GM23338 (cell line): ENCODE data around the gene C11orf42.

Experiments
- CREB1 ChIP-seq: fragments of 250-450 bp; sonication (Bioruptor Pico); IDR thresholded peaks from 2 replicates; pipeline ENCODE4 v1.5.0; 2020; ENCODE audit warnings: low read depth, mild to moderate bottlenecking, moderate library complexity
- EZH2 ChIP-seq: fragments of 200-600 bp; sonication (generic); IDR thresholded peaks from one replicate; pipeline ENCODE4 v1.8.0; 2017; ENCODE audit warnings: antibody characterized with exemption, mild to moderate bottlenecking, low read depth; ENCODE audit not compliant: unreplicated experiment
- EZH2phosphoT487 ChIP-seq: fragments of 200-600 bp; sonication (generic); IDR thresholded peaks from one replicate; pipeline ENCODE4 v1.8.1; 2018; ENCODE audit warnings: antibody characterized with exemption; ENCODE audit not compliant: unreplicated experiment
- JUNB ChIP-seq: IDR thresholded peaks from one replicate; pipeline ENCODE4 v1.6.1; 2016; ENCODE audit warnings: antibody characterized with exemption; ENCODE audit not compliant: unreplicated experiment
- NANOG ChIP-seq: IDR thresholded peaks from 2 replicates; pipeline ENCODE4 v1.6.1; 2016; ENCODE audit warnings: antibody characterized with exemption, borderline replicate concordance
- POLR2AphosphoS5 ChIP-seq: IDR thresholded peaks from 2 replicates; pipeline ENCODE4 v1.6.1; 2016; ENCODE audit warnings: antibody characterized with exemption, low read depth
- STAT1 ChIP-seq: IDR thresholded peaks from one replicate; pipeline ENCODE4 v1.6.1; 2016; ENCODE audit warnings: antibody characterized with exemption; ENCODE audit not compliant: unreplicated experiment
- ZNF114 ChIP-seq: fragments of 250-450 bp; sonication (Bioruptor Pico); IDR thresholded peaks from 2 replicates; pipeline ENCODE4 v1.5.0; 2020; ENCODE audit warnings: mild to moderate bottlenecking, moderate library complexity
- ZNF331 ChIP-seq: fragments of 250-450 bp; sonication (Bioruptor Pico); IDR thresholded peaks from 2 replicates; pipeline ENCODE4 v1.5.0; 2020; ENCODE audit warnings: low read depth, mild to moderate bottlenecking, moderate library complexity
- TF ChIP-seq, protein P1 (sequence below), 2 experiments: fragments of 200-600 bp in 1 of 2; sonication (generic) in 1 of 2; conservative IDR thresholded peaks; 2 replicates each; pipeline versions ENCODE4 v1.5.1 to v1.6.1; 2016 to 2017; ENCODE audit warnings: antibody characterized with exemption in 2 of 2, low read depth in 2 of 2, mild to moderate bottlenecking in 2 of 2, moderate library complexity in 1 of 2
- TF ChIP-seq, protein P2 (sequence below): IDR thresholded peaks from one replicate; pipeline ENCODE4 v1.6.1; 2018; ENCODE audit warnings: antibody characterized with exemption; ENCODE audit not compliant: unreplicated experiment
- TF ChIP-seq, protein P3 (sequence below): IDR thresholded peaks from 2 replicates; pipeline ENCODE4 v1.6.1; 2016; ENCODE audit warnings: antibody characterized with exemption

DNA sequence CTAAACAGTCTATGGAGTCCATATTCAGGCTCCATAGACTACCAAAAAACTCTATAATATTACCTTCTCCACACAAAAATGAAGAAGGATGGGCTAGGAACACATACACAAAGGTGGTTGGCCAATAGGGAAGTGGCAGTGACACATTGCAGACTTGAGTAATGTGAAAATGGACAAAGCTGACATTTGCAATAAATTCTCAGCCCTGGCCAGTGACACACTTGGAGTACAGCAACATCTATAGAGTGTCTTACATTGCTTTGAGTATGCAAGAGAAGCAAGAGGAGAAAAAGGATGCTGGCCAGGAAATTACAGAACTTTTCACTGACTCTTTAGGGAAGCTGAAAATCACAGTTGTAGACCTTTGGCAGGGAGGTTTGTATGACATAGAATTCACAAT lies 13.6 kb upstream of the C11orf42 start:
- TF ChIP-seq, protein P1, sequence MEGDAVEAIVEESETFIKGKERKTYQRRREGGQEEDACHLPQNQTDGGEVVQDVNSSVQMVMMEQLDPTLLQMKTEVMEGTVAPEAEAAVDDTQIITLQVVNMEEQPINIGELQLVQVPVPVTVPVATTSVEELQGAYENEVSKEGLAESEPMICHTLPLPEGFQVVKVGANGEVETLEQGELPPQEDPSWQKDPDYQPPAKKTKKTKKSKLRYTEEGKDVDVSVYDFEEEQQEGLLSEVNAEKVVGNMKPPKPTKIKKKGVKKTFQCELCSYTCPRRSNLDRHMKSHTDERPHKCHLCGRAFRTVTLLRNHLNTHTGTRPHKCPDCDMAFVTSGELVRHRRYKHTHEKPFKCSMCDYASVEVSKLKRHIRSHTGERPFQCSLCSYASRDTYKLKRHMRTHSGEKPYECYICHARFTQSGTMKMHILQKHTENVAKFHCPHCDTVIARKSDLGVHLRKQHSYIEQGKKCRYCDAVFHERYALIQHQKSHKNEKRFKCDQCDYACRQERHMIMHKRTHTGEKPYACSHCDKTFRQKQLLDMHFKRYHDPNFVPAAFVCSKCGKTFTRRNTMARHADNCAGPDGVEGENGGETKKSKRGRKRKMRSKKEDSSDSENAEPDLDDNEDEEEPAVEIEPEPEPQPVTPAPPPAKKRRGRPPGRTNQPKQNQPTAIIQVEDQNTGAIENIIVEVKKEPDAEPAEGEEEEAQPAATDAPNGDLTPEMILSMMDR (conservative IDR thresholded peaks at IDR 0.05; ENCODE audit: low read depth in 2 of 2), result no peak
- TF ChIP-seq EZH2phosphoT487 (no peak), CREB1 (no peak), EZH2 (no peak), STAT1 (no peak), POLR2AphosphoS5 (no peak), NANOG (no peak), JUNB (no peak), ZNF114 (no peak), ZNF331 (no peak)
- TF ChIP-seq, protein P2, sequence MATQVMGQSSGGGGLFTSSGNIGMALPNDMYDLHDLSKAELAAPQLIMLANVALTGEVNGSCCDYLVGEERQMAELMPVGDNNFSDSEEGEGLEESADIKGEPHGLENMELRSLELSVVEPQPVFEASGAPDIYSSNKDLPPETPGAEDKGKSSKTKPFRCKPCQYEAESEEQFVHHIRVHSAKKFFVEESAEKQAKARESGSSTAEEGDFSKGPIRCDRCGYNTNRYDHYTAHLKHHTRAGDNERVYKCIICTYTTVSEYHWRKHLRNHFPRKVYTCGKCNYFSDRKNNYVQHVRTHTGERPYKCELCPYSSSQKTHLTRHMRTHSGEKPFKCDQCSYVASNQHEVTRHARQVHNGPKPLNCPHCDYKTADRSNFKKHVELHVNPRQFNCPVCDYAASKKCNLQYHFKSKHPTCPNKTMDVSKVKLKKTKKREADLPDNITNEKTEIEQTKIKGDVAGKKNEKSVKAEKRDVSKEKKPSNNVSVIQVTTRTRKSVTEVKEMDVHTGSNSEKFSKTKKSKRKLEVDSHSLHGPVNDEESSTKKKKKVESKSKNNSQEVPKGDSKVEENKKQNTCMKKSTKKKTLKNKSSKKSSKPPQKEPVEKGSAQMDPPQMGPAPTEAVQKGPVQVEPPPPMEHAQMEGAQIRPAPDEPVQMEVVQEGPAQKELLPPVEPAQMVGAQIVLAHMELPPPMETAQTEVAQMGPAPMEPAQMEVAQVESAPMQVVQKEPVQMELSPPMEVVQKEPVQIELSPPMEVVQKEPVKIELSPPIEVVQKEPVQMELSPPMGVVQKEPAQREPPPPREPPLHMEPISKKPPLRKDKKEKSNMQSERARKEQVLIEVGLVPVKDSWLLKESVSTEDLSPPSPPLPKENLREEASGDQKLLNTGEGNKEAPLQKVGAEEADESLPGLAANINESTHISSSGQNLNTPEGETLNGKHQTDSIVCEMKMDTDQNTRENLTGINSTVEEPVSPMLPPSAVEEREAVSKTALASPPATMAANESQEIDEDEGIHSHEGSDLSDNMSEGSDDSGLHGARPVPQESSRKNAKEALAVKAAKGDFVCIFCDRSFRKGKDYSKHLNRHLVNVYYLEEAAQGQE, result no peak
- TF ChIP-seq, protein P3, sequence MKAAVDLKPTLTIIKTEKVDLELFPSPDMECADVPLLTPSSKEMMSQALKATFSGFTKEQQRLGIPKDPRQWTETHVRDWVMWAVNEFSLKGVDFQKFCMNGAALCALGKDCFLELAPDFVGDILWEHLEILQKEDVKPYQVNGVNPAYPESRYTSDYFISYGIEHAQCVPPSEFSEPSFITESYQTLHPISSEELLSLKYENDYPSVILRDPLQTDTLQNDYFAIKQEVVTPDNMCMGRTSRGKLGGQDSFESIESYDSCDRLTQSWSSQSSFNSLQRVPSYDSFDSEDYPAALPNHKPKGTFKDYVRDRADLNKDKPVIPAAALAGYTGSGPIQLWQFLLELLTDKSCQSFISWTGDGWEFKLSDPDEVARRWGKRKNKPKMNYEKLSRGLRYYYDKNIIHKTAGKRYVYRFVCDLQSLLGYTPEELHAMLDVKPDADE, result no peak
